Keratinocyte (primary cell): ENCODE results near the gene LY9. TPM values are rescaled to one million over a fixed set of nuclear protein-coding genes. Genes with fewer than 3 reads are reported as not detected.

Source experiments
- DNase-seq: peaks from one replicate; pipeline ENCODE4 v3.0.0-alpha.2; 2011; ENCODE audit warnings: low read depth, missing footprints, low spot score
- FAIRE-seq: peaks from 2 replicates; lab custom pipeline; 2011; peaks lifted over from hg19 to GRCh38; lab: Jason Lieb, UNC
- H2AFZ ChIP-seq: 2 replicates; pipeline ENCODE4 v1.6.0; 2012; ENCODE audit warnings: low read length, control low read depth, inconsistent platforms; ENCODE audit not compliant: control insufficient read depth
- H3K27ac ChIP-seq: 2 replicates; pipeline ENCODE4 v1.5.1; 2011; ENCODE audit warnings: low read length; ENCODE audit not compliant: control insufficient read depth, insufficient read depth
- H3K27me3 ChIP-seq: 3 replicates; pipeline ENCODE4 v1.6.0; 2011; ENCODE audit warnings: low read length; ENCODE audit not compliant: control insufficient read depth, insufficient read depth; ENCODE audit errors: extremely low read depth
- H3K36me3 ChIP-seq, 2 experiments: 2 replicates in 1 of 2; 3 replicates in 1 of 2; pipeline ENCODE4 v1.5.1; 2011; ENCODE audit warnings: low read length in 2 of 2, mild to moderate bottlenecking in 1 of 2; ENCODE audit not compliant: control insufficient read depth in 2 of 2, insufficient read depth in 2 of 2; ENCODE audit errors: extremely low read depth in 1 of 2
- H3K4me1 ChIP-seq: 3 replicates; pipeline ENCODE4 v1.5.1; 2011; ENCODE audit warnings: low read length; ENCODE audit not compliant: control insufficient read depth, insufficient read depth; ENCODE audit errors: extremely low read depth
- H3K4me2 ChIP-seq: 3 replicates; pipeline ENCODE4 v1.6.0; 2011; ENCODE audit warnings: low read depth, low read length; ENCODE audit not compliant: control insufficient read depth, insufficient read depth; ENCODE audit errors: extremely low read depth
- H3K4me3 ChIP-seq, 3 experiments: fragments of 200-600 bp in 1 of 3; sonication (generic) in 1 of 3; 2 replicates in 2 of 3; 3 replicates in 1 of 3; pipeline ENCODE4 v1.5.1; 2011 to 2016; ENCODE audit warnings: low read length in 3 of 3, mild to moderate bottlenecking in 3 of 3, control low read depth in 2 of 3, inconsistent platforms in 1 of 3, low read depth in 1 of 3, mixed read lengths in 1 of 3, mixed run types in 1 of 3, moderate library complexity in 1 of 3; ENCODE audit not compliant: control insufficient read depth in 2 of 3, insufficient read depth in 2 of 3; ENCODE audit errors: extremely low read depth in 1 of 3
- H3K79me2 ChIP-seq: 2 replicates; pipeline ENCODE4 v1.6.0; 2012; ENCODE audit warnings: low read length; ENCODE audit not compliant: control insufficient read depth, insufficient read depth
- H3K9ac ChIP-seq: 3 replicates; pipeline ENCODE4 v1.6.0; 2011; ENCODE audit warnings: low read length; ENCODE audit not compliant: control insufficient read depth, insufficient read depth; ENCODE audit errors: extremely low read depth
- H3K9me1 ChIP-seq: 3 replicates; pipeline ENCODE4 v1.6.0; 2011; ENCODE audit warnings: low read length; ENCODE audit not compliant: control insufficient read depth, insufficient read depth; ENCODE audit errors: extremely low read depth
- H3K9me3 ChIP-seq: 2 replicates; pipeline ENCODE4 v1.5.1; 2012; ENCODE audit warnings: low read depth, low read length; ENCODE audit not compliant: control insufficient read depth
- H4K20me1 ChIP-seq: 3 replicates; pipeline ENCODE4 v1.6.0; 2011; ENCODE audit warnings: low read length; ENCODE audit not compliant: control insufficient read depth, insufficient read depth; ENCODE audit errors: extremely low read depth
- EZH2 ChIP-seq: IDR thresholded peaks from one replicate; pipeline ENCODE4 v1.6.1; 2012; ENCODE audit warnings: inconsistent platforms, mild to moderate bottlenecking, low read length, moderate library complexity
- dilution Hi-C: fragments of 300-500 bp; cut with MboI; formaldehyde crosslinking; loops from one replicate; pipeline ENCODE4 v1.7.0; 2020; ENCODE audit warnings: low sequenced_read_pairs; ENCODE audit not compliant: extremely low pct_ligation_motif_present
- polyA plus RNA-seq, 5 experiments: library from polyadenylated mRNA; depleted of rRNA in 3 of 5; stranded (reverse) in 3 of 5; stranded (forward) in 1 of 5; unstranded in 1 of 5; fragments of >200 nt; gene quantifications; 1 replicate in 1 of 5; 2 replicates in 3 of 5; 3 replicates in 1 of 5; pipeline versions ENCODE4 v1.2.1 to v1.2.3, GENCODE V29; 2011 to 2012; ENCODE audit warnings: missing spikeins in 2 of 5, low read depth in 1 of 5, low replicate concordance in 1 of 5
- TF ChIP-seq, protein P1 (sequence below), 3 experiments: IDR thresholded peaks in 1 of 3; conservative IDR thresholded peaks in 1 of 3; optimal IDR thresholded peaks in 1 of 3; 2 replicates in 2 of 3; 3 replicates in 1 of 3; pipeline versions ENCODE3 to v1.5.1; 2011; ENCODE audit warnings: low read length in 3 of 3, mild to moderate bottlenecking in 3 of 3, moderate library complexity in 2 of 3, control low read depth in 1 of 3, inconsistent platforms in 1 of 3; ENCODE audit not compliant: insufficient read depth in 2 of 3; ENCODE audit errors: extremely low read depth in 1 of 3

The LY9 gene
- polyA plus RNA-seq, 1 donor (not counting 4 experiments of a cell fraction or from before 2014, with no cell fraction given) = not detected

DNA sequence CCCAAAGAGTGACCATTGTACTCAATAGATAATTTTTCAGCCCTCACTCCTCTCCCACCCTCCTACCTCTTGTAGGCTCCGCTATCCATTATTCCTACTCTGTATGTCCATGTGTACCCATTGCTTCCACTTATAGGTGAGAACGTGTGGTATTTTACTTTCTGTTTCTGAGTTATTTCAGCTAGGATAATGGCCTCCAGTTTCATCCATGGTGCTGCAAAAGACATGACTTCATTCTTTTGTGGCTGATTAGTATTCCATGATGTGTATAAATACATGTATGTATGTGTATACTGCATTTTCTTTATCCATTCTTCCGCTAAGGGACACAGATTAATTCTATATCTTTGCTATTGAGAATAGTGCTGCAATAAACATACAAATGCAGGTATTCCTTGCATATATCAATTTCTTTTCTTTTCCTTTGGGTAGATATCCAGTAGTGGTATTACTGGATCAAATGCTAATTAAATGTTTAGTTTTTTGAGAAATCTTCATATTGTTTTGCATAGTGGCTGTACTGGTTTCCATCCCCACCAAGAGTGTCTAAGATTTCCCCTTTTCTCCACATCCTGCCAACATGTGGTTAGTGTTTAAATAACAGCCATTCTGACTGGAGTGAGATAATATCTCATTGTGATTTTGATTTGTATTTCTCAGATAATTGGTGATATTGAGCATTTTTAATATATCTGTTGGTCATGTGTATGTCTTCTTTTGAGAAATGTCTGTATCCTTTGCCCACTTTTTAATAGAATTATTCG, 4.9 kb downstream of the LY9 start:
- H3K4me1 ChIP-seq = peaks cover 5% of the 10 kb centered on the region
- H3K27ac ChIP-seq = no peak overlapping the region
- H3K9me3 ChIP-seq = no peaks in the 10 kb centered on the region
- H3K9me1 ChIP-seq = no peaks in the 10 kb centered on the region
- no peaks in the 10 kb centered on the region for H4K20me1 ChIP-seq
- dilution Hi-C loops = no loop called here
- FAIRE-seq (no peak), DNase-seq (no peak)
- H2AFZ ChIP-seq = no peak overlapping the region
- H3K79me2 ChIP-seq = no peaks in the 10 kb centered on the region
- no peaks in the 10 kb centered on the region for H3K36me3 ChIP-seq
- H3K4me2 ChIP-seq = no peak overlapping the region
- no peaks in the 10 kb centered on the region for H3K27me3 ChIP-seq
- H3K4me3 ChIP-seq = no peak overlapping the region
- no peak overlapping the region for H3K9ac ChIP-seq
- TF ChIP-seq, protein P1, sequence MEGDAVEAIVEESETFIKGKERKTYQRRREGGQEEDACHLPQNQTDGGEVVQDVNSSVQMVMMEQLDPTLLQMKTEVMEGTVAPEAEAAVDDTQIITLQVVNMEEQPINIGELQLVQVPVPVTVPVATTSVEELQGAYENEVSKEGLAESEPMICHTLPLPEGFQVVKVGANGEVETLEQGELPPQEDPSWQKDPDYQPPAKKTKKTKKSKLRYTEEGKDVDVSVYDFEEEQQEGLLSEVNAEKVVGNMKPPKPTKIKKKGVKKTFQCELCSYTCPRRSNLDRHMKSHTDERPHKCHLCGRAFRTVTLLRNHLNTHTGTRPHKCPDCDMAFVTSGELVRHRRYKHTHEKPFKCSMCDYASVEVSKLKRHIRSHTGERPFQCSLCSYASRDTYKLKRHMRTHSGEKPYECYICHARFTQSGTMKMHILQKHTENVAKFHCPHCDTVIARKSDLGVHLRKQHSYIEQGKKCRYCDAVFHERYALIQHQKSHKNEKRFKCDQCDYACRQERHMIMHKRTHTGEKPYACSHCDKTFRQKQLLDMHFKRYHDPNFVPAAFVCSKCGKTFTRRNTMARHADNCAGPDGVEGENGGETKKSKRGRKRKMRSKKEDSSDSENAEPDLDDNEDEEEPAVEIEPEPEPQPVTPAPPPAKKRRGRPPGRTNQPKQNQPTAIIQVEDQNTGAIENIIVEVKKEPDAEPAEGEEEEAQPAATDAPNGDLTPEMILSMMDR (optimal IDR thresholded peaks at IDR 0.05 in 1 of 3, IDR thresholded peaks at IDR 0.05 in 1 of 3, conservative IDR thresholded peaks at IDR 0.05 in 1 of 3; ENCODE audit: extremely low read depth in 1 of 3, insufficient read depth in 2 of 3, low read length in 3 of 3) = no peak
- no peak for TF ChIP-seq EZH2

DNA sequence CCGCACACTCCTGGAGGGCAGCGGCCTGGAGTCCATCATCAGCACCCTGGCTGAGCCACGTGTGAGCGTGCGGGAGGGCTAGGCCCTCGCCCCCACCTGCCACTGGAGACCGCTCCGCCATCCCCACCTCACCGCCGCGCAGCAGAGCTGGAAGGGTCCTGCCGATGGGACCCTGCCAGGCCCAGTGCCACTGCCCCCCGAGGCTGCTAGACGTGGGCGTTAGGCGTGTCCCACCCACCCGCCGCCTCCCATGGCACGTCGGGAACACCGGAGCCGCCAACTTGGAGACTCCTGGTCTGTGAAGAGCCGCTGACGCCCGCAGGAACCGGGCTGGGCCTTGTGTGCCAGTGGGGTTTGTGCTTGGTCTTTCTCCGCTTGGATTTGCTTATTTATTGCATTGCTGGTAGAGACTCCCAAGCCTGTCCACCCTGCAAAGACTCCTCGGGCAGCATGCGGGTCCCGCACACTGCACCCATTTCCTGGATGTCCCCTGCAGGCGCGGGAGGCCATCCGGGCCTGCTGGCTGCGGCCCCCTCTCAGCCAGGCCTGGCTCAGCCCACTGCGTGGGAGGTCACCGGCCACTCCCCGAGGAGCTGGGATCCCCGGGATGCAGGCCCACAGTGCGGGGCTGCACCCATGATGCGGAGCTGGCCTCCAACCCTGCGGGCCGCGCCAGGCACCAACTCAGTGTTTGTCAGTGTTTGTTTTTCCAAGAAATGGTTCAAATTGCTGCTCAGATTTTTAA, 6.0 kb downstream of the LY9 start:
- Histone ChIP-seq H3K79me2 (no peaks in the 10 kb centered on the region), H4K20me1 (no peaks in the 10 kb centered on the region), H3K27me3 (no peaks in the 10 kb centered on the region), H3K4me3 (no peak overlapping the region), H3K4me2 (no peak overlapping the region), H2AFZ (no peak overlapping the region), H3K9me3 (no peaks in the 10 kb centered on the region), H3K4me1 (peaks cover 5% of the 10 kb centered on the region), H3K9me1 (no peaks in the 10 kb centered on the region), H3K36me3 (no peaks in the 10 kb centered on the region), H3K9ac (no peak overlapping the region), H3K27ac (no peak overlapping the region)
- DNase-seq (no peak), FAIRE-seq (no peak)
- TF ChIP-seq, protein P1 (optimal IDR thresholded peaks at IDR 0.05 in 1 of 3, IDR thresholded peaks at IDR 0.05 in 1 of 3, conservative IDR thresholded peaks at IDR 0.05 in 1 of 3; ENCODE audit: extremely low read depth in 1 of 3, insufficient read depth in 2 of 3, low read length in 3 of 3) = no peak
- TF ChIP-seq EZH2 = no peak
- dilution Hi-C loops = no loop called here
